ENCODE results near the gene URB1. TPM values are rescaled to one million over a fixed set of nuclear protein-coding genes. Genes with fewer than 3 reads are reported as not detected.

Gene URB1
- total RNA-seq, 2 donors from 2014 or later: 33.4 to 41.4 TPM

DNA sequence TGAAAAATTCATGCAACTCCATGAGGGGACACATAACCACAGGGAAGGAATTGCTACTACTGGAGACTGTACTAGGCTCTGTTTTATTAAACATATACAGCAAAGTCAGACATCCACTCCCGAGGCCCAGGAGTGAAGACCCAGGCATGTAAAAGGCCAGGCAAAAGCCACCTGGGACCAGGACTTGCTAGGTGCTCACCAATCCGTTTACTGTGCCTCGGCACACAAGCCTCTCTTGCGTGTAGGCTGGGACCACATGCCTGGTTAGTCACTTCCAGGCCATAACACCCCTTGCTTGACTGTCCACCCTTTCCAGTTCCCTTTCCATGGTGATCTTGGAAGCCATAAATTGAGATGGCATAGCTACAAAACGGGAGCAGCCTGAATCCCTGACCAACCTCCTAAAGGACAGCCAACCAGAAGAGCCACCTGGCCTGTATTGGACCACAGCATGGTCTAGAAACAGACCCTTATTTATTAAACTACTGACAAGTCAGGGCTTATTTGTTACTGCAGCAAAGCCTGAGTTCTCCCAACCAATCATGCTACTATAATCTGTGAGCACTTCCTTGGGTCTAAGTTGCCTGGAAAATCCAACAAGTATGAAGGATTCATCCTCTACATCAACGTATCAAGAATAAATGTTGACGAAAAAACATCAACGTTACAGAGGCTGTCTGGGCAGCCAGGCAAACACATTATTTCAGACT lies 39.7 kb downstream of the URB1 start:
- H3K36me3 ChIP-seq: peaks cover 17 to 24% of the 10 kb centered on the region in 2 donors
- no peaks in the 10 kb centered on the region for H3K9me3 ChIP-seq
- TF ChIP-seq POLR2AphosphoS5 (IDR thresholded peaks at IDR 0.05) (no peak), POLR2A (IDR thresholded peaks at IDR 0.05) (no peak)
- TF ChIP-seq, protein P1, sequence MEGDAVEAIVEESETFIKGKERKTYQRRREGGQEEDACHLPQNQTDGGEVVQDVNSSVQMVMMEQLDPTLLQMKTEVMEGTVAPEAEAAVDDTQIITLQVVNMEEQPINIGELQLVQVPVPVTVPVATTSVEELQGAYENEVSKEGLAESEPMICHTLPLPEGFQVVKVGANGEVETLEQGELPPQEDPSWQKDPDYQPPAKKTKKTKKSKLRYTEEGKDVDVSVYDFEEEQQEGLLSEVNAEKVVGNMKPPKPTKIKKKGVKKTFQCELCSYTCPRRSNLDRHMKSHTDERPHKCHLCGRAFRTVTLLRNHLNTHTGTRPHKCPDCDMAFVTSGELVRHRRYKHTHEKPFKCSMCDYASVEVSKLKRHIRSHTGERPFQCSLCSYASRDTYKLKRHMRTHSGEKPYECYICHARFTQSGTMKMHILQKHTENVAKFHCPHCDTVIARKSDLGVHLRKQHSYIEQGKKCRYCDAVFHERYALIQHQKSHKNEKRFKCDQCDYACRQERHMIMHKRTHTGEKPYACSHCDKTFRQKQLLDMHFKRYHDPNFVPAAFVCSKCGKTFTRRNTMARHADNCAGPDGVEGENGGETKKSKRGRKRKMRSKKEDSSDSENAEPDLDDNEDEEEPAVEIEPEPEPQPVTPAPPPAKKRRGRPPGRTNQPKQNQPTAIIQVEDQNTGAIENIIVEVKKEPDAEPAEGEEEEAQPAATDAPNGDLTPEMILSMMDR (IDR thresholded peaks at IDR 0.05): no peak
- peaks cover 24% of the 10 kb centered on the region for H3K4me1 ChIP-seq (replicated peaks)
- H3K27me3 ChIP-seq (replicated peaks; ENCODE audit: insufficient read depth): no peaks in the 10 kb centered on the region
- no peak overlapping the region for H3K4me3 ChIP-seq
- peak overlapping the region in 1 of 2 donors; percentile 90 for H3K27ac ChIP-seq
- intact Hi-C loops (cut with DNase I): no loop called here
- WGBS: 97% methylated on average over 8 of the region's 8 CpGs
- DNase-seq (ENCODE audit: low spot score): no peak

DNA sequence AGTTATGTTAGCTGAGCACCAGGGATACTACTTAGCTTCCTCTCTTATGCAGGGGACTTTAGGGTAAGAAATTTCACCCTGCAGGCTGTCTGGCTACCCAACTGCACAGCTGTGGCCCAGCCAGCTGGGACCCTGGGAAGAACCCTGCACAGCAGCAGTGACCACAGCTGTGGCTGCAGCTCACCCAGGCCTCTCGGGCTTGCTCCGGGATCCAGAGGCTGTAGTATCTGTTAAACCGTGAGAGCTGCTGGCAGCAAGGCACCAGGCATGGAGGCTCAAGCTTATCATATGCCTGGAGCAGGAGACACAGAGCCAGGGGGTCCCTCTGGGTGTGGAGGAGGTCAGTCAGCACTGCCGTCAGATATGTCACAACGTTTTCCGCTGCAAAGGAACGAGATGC lies 40.3 kb downstream of the URB1 start:
- H3K4me3 ChIP-seq: no peak overlapping the region
- peaks cover 17 to 24% of the 10 kb centered on the region in 2 donors for H3K36me3 ChIP-seq
- WGBS: 85% methylated on average over 7 of the region's 7 CpGs
- peaks cover 29% of the 10 kb centered on the region for H3K4me1 ChIP-seq (replicated peaks)
- H3K27me3 ChIP-seq (replicated peaks; ENCODE audit: insufficient read depth): no peaks in the 10 kb centered on the region
- intact Hi-C loops (cut with DNase I): no loop called here
- H3K9me3 ChIP-seq: no peaks in the 10 kb centered on the region
- peak overlapping the region; percentile 85 to 90 for H3K27ac ChIP-seq
- DNase-seq (ENCODE audit: low spot score): no peak
- TF ChIP-seq POLR2AphosphoS5 (IDR thresholded peaks at IDR 0.05): no peak
- TF ChIP-seq, protein P1 (IDR thresholded peaks at IDR 0.05): no peak

DNA sequence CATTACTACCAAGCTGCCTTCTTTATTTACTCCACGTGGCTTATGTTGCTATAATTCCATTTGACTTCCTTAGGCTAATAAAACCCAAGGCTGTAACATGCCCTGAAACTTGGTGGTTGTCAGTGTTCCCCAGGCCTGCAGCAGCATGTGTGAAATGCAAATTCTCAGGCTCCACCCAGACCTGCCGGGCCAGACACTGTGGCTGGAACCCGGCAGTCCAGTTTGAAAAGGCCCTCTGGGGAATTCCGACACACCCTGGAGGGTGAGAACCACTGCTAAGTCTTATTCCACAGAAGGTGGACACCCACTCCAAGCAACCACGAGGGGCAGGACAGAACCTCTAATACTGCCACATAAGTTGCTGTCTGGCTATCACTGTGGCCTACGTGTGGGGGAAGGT lies 41.4 kb downstream of the URB1 start:
- Histone ChIP-seq H3K36me3 (peaks cover 22 to 31% of the 10 kb centered on the region in 2 donors), H3K27ac (peak overlapping the region; percentile 85 to 90), H3K4me1 (replicated peaks) (peaks cover 34% of the 10 kb centered on the region), H3K27me3 (replicated peaks; ENCODE audit: insufficient read depth) (no peaks in the 10 kb centered on the region), H3K9me3 (no peaks in the 10 kb centered on the region), H3K4me3 (no peak overlapping the region)
- intact Hi-C loops (cut with DNase I): no loop called here
- TF ChIP-seq, protein P1 (IDR thresholded peaks at IDR 0.05): peak in 1 of 4 experiments; percentile 33
- peak; percentile 76 for TF ChIP-seq POLR2AphosphoS5 (IDR thresholded peaks at IDR 0.05)
- TF ChIP-seq POLR2A (IDR thresholded peaks at IDR 0.05): no peak
- WGBS: 43% methylated on average over 6 of the region's 6 CpGs
- peak; percentile 77 for DNase-seq (ENCODE audit: low spot score)

DNA sequence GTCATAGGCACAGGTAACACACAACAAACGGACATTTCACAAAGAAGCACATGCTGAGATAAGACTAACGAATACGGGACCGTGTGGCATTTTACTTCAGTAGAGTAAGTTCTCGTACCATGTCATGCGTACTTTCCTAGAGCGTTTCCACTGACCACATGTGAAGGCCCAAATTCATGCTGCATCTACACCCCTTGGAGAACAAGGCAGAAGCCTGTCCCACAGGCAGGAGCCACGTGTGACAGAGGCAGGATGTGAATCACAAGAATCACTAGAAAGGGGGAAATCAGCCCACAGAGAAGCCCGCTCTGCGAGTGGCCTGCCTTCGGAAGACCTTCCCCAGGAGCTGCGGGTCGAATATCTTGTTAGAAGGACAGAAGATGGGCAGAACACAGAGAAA lies 41.8 kb downstream of the URB1 start:
- intact Hi-C loops (cut with DNase I): no loop called here
- Histone ChIP-seq H3K4me3 (no peak overlapping the region), H3K4me1 (replicated peaks) (peaks cover 34% of the 10 kb centered on the region), H3K36me3 (peaks cover 24 to 30% of the 10 kb centered on the region in 2 donors), H3K27ac (peak overlapping the region; percentile 85 to 90), H3K9me3 (no peaks in the 10 kb centered on the region), H3K27me3 (replicated peaks; ENCODE audit: insufficient read depth) (no peaks in the 10 kb centered on the region)
- TF ChIP-seq POLR2AphosphoS5 (IDR thresholded peaks at IDR 0.05) (no peak), POLR2A (IDR thresholded peaks at IDR 0.05) (no peak)
- TF ChIP-seq, protein P1 (IDR thresholded peaks at IDR 0.05): no peak
- 86% methylated on average over 13 of the region's 13 CpGs for WGBS
- DNase-seq (ENCODE audit: low spot score): no peak
